ENCODE results near the gene AMDHD2.

The AMDHD2 gene

GRCh38 chr16:2483939-2484897 lies 36.0 kb upstream of the AMDHD2 start:
- no peak for DNase-seq

- DNase-seq = no peak
Observed at GRCh38 chr16:2484898-2485508, 35.2 kb upstream of the AMDHD2 start.

GRCh38 chr16:2485811-2486507 lies 34.2 kb upstream of the AMDHD2 start:
- DNase-seq = no peak

- no peak for DNase-seq
Observed at GRCh38 chr16:2486645-2487516, 33.3 kb upstream of the AMDHD2 start.

- no peak for DNase-seq
Observed at GRCh38 chr16:2487517-2487842, 32.7 kb upstream of the AMDHD2 start.

DNA sequence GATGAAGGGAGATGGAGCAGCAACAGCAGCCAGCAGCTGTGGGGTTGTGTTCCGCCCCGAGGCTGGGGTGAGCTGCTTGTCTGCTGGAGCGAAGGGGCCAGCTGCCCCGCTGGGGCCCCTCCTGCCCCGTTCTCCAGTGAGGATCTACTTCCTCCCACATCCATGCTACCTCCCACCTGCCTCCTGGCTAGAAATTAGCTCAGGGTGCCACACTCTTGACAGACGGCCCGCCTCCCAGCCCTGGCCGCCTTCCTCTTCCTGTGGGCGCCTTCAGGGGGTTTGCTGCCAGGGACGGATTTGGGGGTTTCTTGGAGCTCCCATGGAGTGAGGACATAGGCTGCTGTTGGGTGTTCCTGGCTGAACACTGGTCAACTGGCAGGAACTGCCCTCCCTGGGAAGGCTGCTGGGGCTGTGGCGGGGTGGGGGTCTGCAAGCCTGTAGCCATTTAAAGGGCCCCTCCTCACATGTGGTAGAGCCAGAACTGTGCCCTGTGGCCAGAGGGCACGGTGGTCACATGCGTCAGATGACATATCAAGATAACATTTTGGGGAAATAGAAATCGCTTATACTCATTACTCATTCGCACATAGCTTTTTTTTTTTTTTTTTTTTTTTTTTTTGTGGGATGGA lies 32.2 kb upstream of the AMDHD2 start:
- DNase-seq = no peak

DNA sequence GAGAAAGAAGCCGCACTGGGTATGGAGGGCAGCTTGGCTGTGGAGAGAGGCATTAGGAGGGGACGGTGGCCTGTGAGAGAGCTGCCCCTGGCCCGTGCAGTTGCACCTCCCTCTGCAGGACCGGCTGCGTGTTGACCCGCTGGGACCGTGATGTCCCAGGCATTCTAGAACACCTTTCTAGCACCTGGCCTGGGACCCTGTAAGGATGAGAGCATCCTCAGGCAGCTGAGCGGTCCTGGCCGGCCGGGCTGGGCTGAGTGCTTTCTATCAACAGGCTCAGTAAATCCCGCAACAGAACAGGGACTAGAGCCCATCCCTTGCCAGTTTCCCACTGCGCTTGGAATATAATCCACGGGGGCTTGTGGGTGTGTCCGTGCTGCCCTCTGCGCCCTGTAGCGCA lies 30.6 kb upstream of the AMDHD2 start:
- no peak for DNase-seq

DNA sequence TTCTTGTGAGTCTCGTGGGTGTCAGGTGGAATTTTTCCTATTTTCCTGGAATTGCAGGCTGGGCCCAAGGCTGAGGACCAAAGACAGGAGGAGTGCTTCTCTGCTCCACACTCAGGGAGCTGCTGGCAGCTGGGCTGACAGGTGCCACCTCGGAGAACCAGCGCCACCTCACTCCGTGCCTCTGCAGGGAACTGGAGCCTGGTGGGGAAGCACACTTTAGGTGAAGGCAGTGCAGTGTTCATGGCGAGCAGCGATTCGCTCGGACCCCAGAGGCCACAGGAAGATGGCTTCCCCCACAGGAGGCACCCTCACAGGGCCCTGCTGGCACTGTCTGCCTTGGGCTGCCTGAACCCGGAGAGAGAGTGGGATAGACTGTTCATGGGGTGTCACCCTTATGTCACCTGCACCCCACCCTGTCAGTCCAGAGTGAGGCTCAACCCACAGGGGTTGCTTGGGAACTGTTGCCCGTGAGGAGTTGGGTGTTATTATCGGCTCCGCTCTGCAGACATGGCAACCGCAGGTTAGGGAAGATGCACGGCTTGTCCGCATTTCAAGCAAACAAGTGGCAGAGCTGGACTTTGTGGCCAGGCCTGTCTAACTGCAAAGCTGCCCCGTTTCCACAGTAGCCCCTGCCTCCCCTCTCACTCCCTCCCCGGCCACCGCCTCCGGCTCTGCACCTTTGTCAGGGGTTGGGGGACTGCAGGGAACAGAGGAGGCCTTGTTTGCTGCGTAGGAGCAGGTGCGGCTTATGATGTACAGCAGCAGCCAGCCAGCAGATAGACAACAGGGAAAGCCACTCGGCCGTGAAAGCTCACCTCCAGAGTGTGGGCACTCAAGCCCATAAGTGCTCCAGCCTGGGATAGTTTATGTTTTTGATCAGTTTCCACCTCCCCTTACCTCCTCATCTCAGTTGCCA lies 29.7 kb upstream of the AMDHD2 start:
- DNase-seq = no peak

DNA sequence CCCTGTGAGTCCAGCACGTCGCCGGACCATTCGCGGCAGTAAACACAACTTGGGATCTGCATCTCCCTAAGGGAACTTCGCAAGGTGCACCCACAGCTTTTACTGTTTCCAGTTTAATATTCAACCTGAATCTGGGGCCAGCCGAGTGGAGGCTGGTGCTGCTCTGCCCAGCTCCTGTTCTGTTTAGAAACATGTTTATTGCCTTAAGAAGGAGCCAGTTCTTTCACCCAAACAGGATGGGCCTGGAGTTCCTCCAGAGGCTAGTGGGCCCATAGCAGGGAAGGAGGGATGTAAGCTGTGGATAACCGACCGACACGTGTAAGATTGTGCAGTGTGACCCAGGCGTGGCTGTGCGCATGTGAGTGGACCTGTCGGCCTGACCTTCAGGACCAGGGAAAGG lies 27.9 kb upstream of the AMDHD2 start:
- no peak for DNase-seq

GRCh38 chr16:2493605-2494004 lies 26.6 kb upstream of the AMDHD2 start:
- DNase-seq = no peak

DNA sequence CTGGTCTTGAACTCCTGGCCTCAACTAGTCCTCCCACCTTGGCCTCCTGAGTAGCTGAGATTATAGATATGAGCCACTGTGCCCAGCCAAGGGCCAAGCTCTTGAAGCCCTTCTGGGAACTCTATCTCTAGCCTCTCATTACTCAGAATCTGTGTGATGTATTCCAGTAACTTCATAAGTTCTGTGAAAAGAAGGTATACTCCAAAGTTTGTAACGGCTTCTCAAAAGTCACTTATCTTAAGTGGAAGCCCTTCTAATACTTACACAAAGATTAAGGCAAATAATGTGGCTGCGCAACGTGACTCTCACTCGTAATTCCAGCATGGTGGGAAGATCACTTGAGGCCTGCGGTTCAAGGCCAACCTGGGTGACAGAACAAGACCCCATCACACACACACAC lies 25.6 kb upstream of the AMDHD2 start:
- no peak for DNase-seq

- no peak for DNase-seq
Observed at GRCh38 chr16:2495041-2495440, 25.1 kb upstream of the AMDHD2 start.

GRCh38 chr16:2496223-2497115 lies 23.7 kb upstream of the AMDHD2 start:
- no peak for DNase-seq

GRCh38 chr16:2497116-2497630 lies 23.0 kb upstream of the AMDHD2 start:
- no peak for DNase-seq

- no peak for DNase-seq
Observed at GRCh38 chr16:2497695-2498484, 22.3 kb upstream of the AMDHD2 start.

GRCh38 chr16:2498531-2499253 lies 21.5 kb upstream of the AMDHD2 start:
- DNase-seq = no peak

- no peak for DNase-seq
Observed at GRCh38 chr16:2499454-2499853, 20.7 kb upstream of the AMDHD2 start.

DNA sequence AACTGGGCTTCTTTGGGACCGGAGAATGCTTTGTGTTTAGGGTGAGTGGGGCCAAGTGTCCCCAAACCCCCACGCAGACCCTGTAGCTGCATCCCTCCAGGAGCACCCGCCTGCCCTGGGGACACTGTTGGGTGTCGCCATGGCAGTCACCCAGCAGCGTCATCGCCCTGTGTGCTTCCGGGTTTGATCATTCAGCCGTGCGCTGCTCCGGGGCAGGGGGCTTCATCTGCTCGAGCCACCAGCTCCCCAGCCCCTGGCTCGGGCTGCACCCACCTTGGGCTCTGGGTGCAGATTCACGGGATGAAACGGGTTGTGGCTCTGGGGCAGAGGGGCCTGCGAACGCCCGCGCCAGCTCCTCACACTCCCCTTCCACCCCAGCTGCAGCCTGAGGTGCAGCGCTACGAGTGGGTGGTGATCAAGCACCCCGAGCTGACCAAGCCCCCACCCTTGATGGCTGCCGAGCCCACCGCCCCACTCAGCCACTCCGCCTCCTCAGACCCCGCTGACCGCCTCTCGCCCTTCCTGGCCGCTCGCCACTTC lies 20.2 kb upstream of the AMDHD2 start:
- DNase-seq = no peak

Measured in NCI-H2227 treated with DMSO at 0.1 percent for 48 hours (cell line).